H1 (cell line): ENCODE measurements around the gene ANGPTL4. TPM values are rescaled to one million over a fixed set of nuclear protein-coding genes. Genes with fewer than 3 reads are reported as not detected.

Source experiments
- CTCF ChIA-PET: fragments of 300-600 bp; sonication (Branson Sonifier 250); formaldehyde crosslinking; loops from one replicate; lab custom pipeline; 2021; ENCODE audit not compliant: partially characterized antibody; lab: Charles Lee
- POLR2A ChIA-PET: fragments of 300-600 bp; sonication (Branson Sonifier 250); formaldehyde crosslinking; loops from one replicate; lab custom pipeline; 2021; ENCODE audit warnings: inconsistent platforms; ENCODE audit not compliant: partially characterized antibody; lab: Charles Lee
- DNase-seq, 2 experiments: peaks; one replicate each; pipeline versions ENCODE4 v3.0.0 to v3.0.0-alpha.2; 2010 to 2022; ENCODE audit warnings: low spot score in 2 of 2, low read depth in 1 of 2, mixed read lengths in 1 of 2
- FAIRE-seq: peaks from 2 replicates; lab custom pipeline; 2011; peaks lifted over from hg19 to GRCh38; lab: Jason Lieb, UNC
- H2AFZ ChIP-seq: 2 replicates; pipeline ENCODE4 v1.8.1; 2012; ENCODE audit warnings: low read length, inconsistent platforms
- H2AK5ac ChIP-seq: 2 replicates; pipeline ENCODE4 v1.6.1; 2013; ENCODE audit warnings: low read depth, low read length
- H2BK120ac ChIP-seq: replicated peaks from 2 replicates; pipeline ENCODE3; 2013; ENCODE audit warnings: low read depth, low read length, inconsistent platforms
- H2BK12ac ChIP-seq: 2 replicates; pipeline ENCODE4 v1.6.1; 2013; ENCODE audit warnings: low read depth, low read length
- H2BK15ac ChIP-seq: 2 replicates; pipeline ENCODE4 v1.6.1; 2013; ENCODE audit warnings: low read length
- H2BK20ac ChIP-seq: 2 replicates; pipeline ENCODE4 v1.6.1; 2013; ENCODE audit warnings: low read length
- H2BK5ac ChIP-seq: 2 replicates; pipeline ENCODE4 v1.6.1; 2013; ENCODE audit warnings: low read depth, low read length
- H3K14ac ChIP-seq: 2 replicates; pipeline ENCODE4 v1.6.1; 2013; ENCODE audit warnings: inconsistent platforms; ENCODE audit not compliant: insufficient read length
- H3K18ac ChIP-seq: 2 replicates; pipeline ENCODE4 v1.6.1; 2013; ENCODE audit warnings: low read length; ENCODE audit errors: extremely low read depth
- H3K23ac ChIP-seq: 2 replicates; pipeline ENCODE4 v1.6.1; 2013; ENCODE audit warnings: inconsistent platforms; ENCODE audit not compliant: insufficient read length
- H3K23me2 ChIP-seq: 2 replicates; pipeline ENCODE4 v1.6.1; 2013; ENCODE audit warnings: low read depth, low read length
- H3K27ac ChIP-seq: 2 replicates; pipeline ENCODE4 v1.6.1; 2011; ENCODE audit warnings: low read depth, low read length, inconsistent platforms
- H3K27me3 ChIP-seq, 4 experiments: replicated peaks in 1 of 4; 1 replicate in 1 of 4; 2 replicates in 3 of 4; pipeline versions ENCODE4 v1.6.1 to v1.8.1; 2011 to 2013; ENCODE audit warnings: low read length in 3 of 4, mild to moderate bottlenecking in 3 of 4, inconsistent platforms in 2 of 4, mixed read lengths in 2 of 4, moderate library complexity in 1 of 4; ENCODE audit not compliant: control insufficient read depth in 3 of 4, insufficient read depth in 3 of 4; ENCODE audit errors: extremely low read depth in 1 of 4
- H3K36me3 ChIP-seq, 4 experiments: 2 replicates each; pipeline versions ENCODE4 v1.6.1 to v1.8.1; 2011 to 2013; ENCODE audit warnings: mild to moderate bottlenecking in 4 of 4, low read length in 3 of 4, moderate library complexity in 2 of 4, control low read depth in 1 of 4, inconsistent platforms in 1 of 4; ENCODE audit not compliant: insufficient read depth in 4 of 4, control insufficient read depth in 2 of 4
- H3K4ac ChIP-seq: replicated peaks from 2 replicates; pipeline ENCODE3; 2013; ENCODE audit warnings: low read length, low read depth, mixed read lengths, inconsistent platforms; ENCODE audit not compliant: insufficient read length
- H3K4me1 ChIP-seq, 4 experiments: replicated peaks in 1 of 4; 1 replicate in 1 of 4; 2 replicates in 3 of 4; pipeline versions ENCODE4 v1.6.1 to v1.8.1; 2011 to 2013; ENCODE audit warnings: low read length in 3 of 4, inconsistent platforms in 2 of 4, mixed read lengths in 1 of 4; ENCODE audit not compliant: insufficient read depth in 4 of 4, control insufficient read depth in 3 of 4
- H3K4me2 ChIP-seq, 2 experiments: 2 replicates each; pipeline versions ENCODE4 v1.6.1 to v1.8.1; 2011 to 2013; ENCODE audit warnings: low read depth in 2 of 2, low read length in 2 of 2, control low read depth in 1 of 2, inconsistent platforms in 1 of 2, mild to moderate bottlenecking in 1 of 2; ENCODE audit not compliant: insufficient read depth in 1 of 2
- H3K4me3 ChIP-seq, 4 experiments: fragments of 200-600, 300-600 bp in 1 of 4; sonication (generic), shearing (Covaris generic), sonication (Bioruptor Twin) in 1 of 4; 2 replicates each; pipeline versions ENCODE4 v1.5.1 to v1.8.1; 2011 to 2016; ENCODE audit warnings: low read length in 4 of 4, low read depth in 3 of 4, control low read depth in 2 of 4, inconsistent platforms in 2 of 4, mild to moderate bottlenecking in 2 of 4, mixed read lengths in 1 of 4, moderate library complexity in 1 of 4; ENCODE audit not compliant: insufficient read depth in 2 of 4; ENCODE audit errors: extremely low read depth in 1 of 4
- H3K56ac ChIP-seq: replicated peaks from 2 replicates; pipeline ENCODE3; 2013; ENCODE audit warnings: low read depth, mild to moderate bottlenecking, mixed read lengths, low read length, inconsistent platforms; ENCODE audit not compliant: insufficient read length
- H3K79me1 ChIP-seq: 2 replicates; pipeline ENCODE4 v1.6.1; 2013; ENCODE audit warnings: low read depth, low read length, control low read depth
- H3K79me2 ChIP-seq, 2 experiments: 2 replicates each; pipeline versions ENCODE4 v1.6.1 to v1.8.1; 2012 to 2013; ENCODE audit warnings: low read length in 2 of 2, mild to moderate bottlenecking in 2 of 2, inconsistent platforms in 1 of 2; ENCODE audit not compliant: insufficient read depth in 2 of 2, control insufficient read depth in 1 of 2
- H3K9ac ChIP-seq, 4 experiments: replicated peaks in 1 of 4; 1 replicate in 1 of 4; 2 replicates in 3 of 4; pipeline versions ENCODE4 v1.6.1 to v1.8.1; 2011 to 2013; ENCODE audit warnings: low read depth in 3 of 4, low read length in 3 of 4, control low read depth in 2 of 4, mild to moderate bottlenecking in 2 of 4, moderate library complexity in 2 of 4, inconsistent platforms in 1 of 4; ENCODE audit errors: extremely low read depth in 1 of 4
- H3K9me3 ChIP-seq, 2 experiments: 2 replicates each; pipeline versions ENCODE4 v1.6.1 to v1.8.1; 2012 to 2013; ENCODE audit warnings: mild to moderate bottlenecking in 2 of 2, moderate library complexity in 2 of 2, control low read depth in 1 of 2, inconsistent platforms in 1 of 2, low read depth in 1 of 2, low read length in 1 of 2, mixed read lengths in 1 of 2; ENCODE audit not compliant: insufficient read depth in 2 of 2
- H4K20me1 ChIP-seq, 2 experiments: replicated peaks in 1 of 2; 2 replicates each; pipeline versions ENCODE3 to v1.8.1; 2011 to 2013; ENCODE audit warnings: inconsistent platforms in 2 of 2, low read length in 2 of 2, mild to moderate bottlenecking in 1 of 2; ENCODE audit not compliant: insufficient read depth in 2 of 2, control insufficient read depth in 1 of 2
- H4K5ac ChIP-seq: 2 replicates; pipeline ENCODE4 v1.6.1; 2013; ENCODE audit warnings: low read length, low read depth, mixed read lengths, inconsistent platforms; ENCODE audit not compliant: insufficient read length
- H4K8ac ChIP-seq: 2 replicates; pipeline ENCODE4 v1.8.0; 2013; ENCODE audit warnings: mild to moderate bottlenecking, moderate library complexity, low read length, inconsistent platforms; ENCODE audit not compliant: insufficient read depth; ENCODE audit errors: extremely low read depth
- H4K91ac ChIP-seq: replicated peaks from 2 replicates; pipeline ENCODE3; 2013; ENCODE audit warnings: low read length, mixed read lengths, inconsistent platforms; ENCODE audit not compliant: insufficient read length
- CEBPB ChIP-seq: IDR thresholded peaks from 2 replicates; pipeline ENCODE4 v1.6.1; 2012; ENCODE audit warnings: low read depth, low read length
- GTF2F1 ChIP-seq: IDR thresholded peaks from 2 replicates; pipeline ENCODE4 v1.6.1; 2012; ENCODE audit warnings: low read depth, low read length, improper control_type of control experiment, borderline replicate concordance
- SRF ChIP-seq: IDR thresholded peaks from 2 replicates; pipeline ENCODE4 v1.6.1; 2011; ENCODE audit warnings: mild to moderate bottlenecking, low read depth, low read length, moderate library complexity
- WGBS, 2 experiments: shearing (Covaris generic) in 1 of 2; methylation state at CpG; one replicate each; pipeline versions ENCODE4 v1.1.6 to v1.1.7; 2013 to 2015; ENCODE audit warnings: low lambda C conversion rate in 2 of 2, mixed read lengths in 2 of 2, inconsistent platforms in 1 of 2, low coverage in 1 of 2, missing lambda C conversion rate in 1 of 2; ENCODE audit not compliant: insufficient replicate concordance in 2 of 2, insufficient coverage in 1 of 2, insufficient read length in 1 of 2; ENCODE audit errors: extremely low coverage in 1 of 2, missing lambda C conversion rate in 1 of 2; 5-methylcytosine and 5-hydroxymethylcytosine counted together
- polyA plus RNA-seq, 7 experiments: library from polyadenylated mRNA; depleted of rRNA in 3 of 7; stranded (reverse) in 5 of 7; unstranded in 2 of 7; fragments of >200 nt in 5 of 7; fragments of 200-250 nt in 2 of 7; gene quantifications; 1 replicate in 5 of 7; 2 replicates in 1 of 7; 4 replicates in 1 of 7; pipeline versions ENCODE4 v1.2.1 to v1.2.3, GENCODE V29; 2011 to 2013; ENCODE audit warnings: missing spikeins in 2 of 7, mixed read lengths in 2 of 7
- total RNA-seq: library from RNA; stranded (reverse); fragmentation: NEBNext Ultra II Directional; extraction: Animal tissue kit (Norgen Biotek cat#: 25700); gene quantifications from 2 replicates; pipeline ENCODE4 v1.2.1, GENCODE V29; 2021
- TF ChIP-seq, protein P1 (sequence below): IDR thresholded peaks from 2 replicates; pipeline ENCODE4 v1.6.1; 2012; ENCODE audit warnings: inconsistent platforms

Gene ANGPTL4
- total and polyA plus RNA-seq, 2 of the 8 experiments (the other 6 are each of a cell fraction or from before 2014, with no cell fraction given), result 2.3 to 6.5 TPM

DNA sequence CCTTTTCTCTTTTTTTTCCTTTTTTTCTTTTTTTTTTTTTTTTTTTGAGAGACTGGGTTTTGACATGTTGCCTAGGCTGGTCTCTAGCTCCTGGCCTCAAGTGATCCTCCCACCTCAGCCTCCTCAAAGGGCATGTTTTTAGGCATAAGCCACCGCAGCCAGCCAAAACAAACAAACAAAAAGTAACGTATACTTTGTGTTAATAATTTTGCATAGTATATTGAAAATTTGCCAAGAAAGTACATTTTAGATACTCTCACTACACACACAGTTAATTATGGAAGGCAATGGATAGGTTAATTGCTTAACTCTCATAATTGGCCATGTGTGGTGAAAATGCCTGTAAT, 24.6 kb downstream of the ANGPTL4 start:
- no peaks in the 10 kb centered on the region for H3K27me3 ChIP-seq
- no peak overlapping the region for H2BK12ac ChIP-seq
- no peak for FAIRE-seq
- peaks cover 16% of the 10 kb centered on the region for H3K79me1 ChIP-seq
- no peak overlapping the region for H4K91ac ChIP-seq
- H3K18ac ChIP-seq, result no peak overlapping the region
- H3K9ac ChIP-seq, result no peak overlapping the region
- H3K4me2 ChIP-seq, result no peak overlapping the region; a peak in 1 of 4 replicates
- no peak overlapping the region for H4K8ac ChIP-seq
- H3K9me3 ChIP-seq, result peaks cover 0 to 5% of the 10 kb centered on the region in 2 experiments; a peak in 1 of 4 replicates
- H2AK5ac ChIP-seq, result no peak overlapping the region
- H3K23me2 ChIP-seq, result no peaks in the 10 kb centered on the region
- peaks cover 4 to 6% of the 10 kb centered on the region in 2 experiments for H4K20me1 ChIP-seq
- CTCF ChIA-PET, result interaction anchor here (0.6 to 1.4 kb wide), 2 partner anchors 36 to 103 kb away, joined by 4 read pairs; no protein-coding TSS in a partner anchor
- no peak overlapping the region for H3K56ac ChIP-seq
- no peak overlapping the region for H2BK20ac ChIP-seq
- no peaks in the 10 kb centered on the region for H3K36me3 ChIP-seq
- H2BK5ac ChIP-seq, result no peak overlapping the region
- peaks cover 0 to 10% (median 4%) of the 10 kb centered on the region in 4 experiments; a peak in 6 of 7 replicates for H3K4me1 ChIP-seq
- no peak overlapping the region for H2AFZ ChIP-seq
- no peak overlapping the region for H2BK120ac ChIP-seq
- 50% methylated on average over 2 of the region's 2 CpGs; no CpG with 5 or more reads in 1 of the 2 experiments for WGBS, 2 experiments
- TF ChIP-seq, protein P1, sequence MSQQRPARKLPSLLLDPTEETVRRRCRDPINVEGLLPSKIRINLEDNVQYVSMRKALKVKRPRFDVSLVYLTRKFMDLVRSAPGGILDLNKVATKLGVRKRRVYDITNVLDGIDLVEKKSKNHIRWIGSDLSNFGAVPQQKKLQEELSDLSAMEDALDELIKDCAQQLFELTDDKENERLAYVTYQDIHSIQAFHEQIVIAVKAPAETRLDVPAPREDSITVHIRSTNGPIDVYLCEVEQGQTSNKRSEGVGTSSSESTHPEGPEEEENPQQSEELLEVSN, result no peak
- TF ChIP-seq CEBPB (no peak), SRF (no peak), GTF2F1 (no peak)
- TF ChIP-seq, all 59 proteins: peak for 0
- no peak for DNase-seq
- Histone ChIP-seq H3K23ac (no peak overlapping the region), H2BK15ac (no peak overlapping the region), H4K5ac (no peak overlapping the region), H3K14ac (no peak overlapping the region), H3K4ac (no peak overlapping the region), H3K27ac (no peak overlapping the region), H3K79me2 (peaks cover 7 to 28% of the 10 kb centered on the region in 2 experiments), H3K4me3 (no peak overlapping the region)
- POLR2A ChIA-PET, result interaction anchor here (0.6 to 1.3 kb wide), 2 partner anchors 21 to 70 kb away, joined by 4 read pairs; no protein-coding TSS in a partner anchor
